GM12891 (cell line): Measurements from ENCODE around the gene KBTBD4.

Experiments
- POLR2A ChIP-seq: IDR thresholded peaks from 2 replicates; pipeline ENCODE4 v1.6.1; 2011; ENCODE audit warnings: low read depth, low read length, control low read depth
- POLR2AphosphoS5 ChIP-seq: IDR thresholded peaks from 2 replicates; pipeline ENCODE4 v1.6.1; 2011; ENCODE audit warnings: low read depth, low read length, control low read depth
- TAF1 ChIP-seq: IDR thresholded peaks from 2 replicates; pipeline ENCODE4 v1.6.1; 2011; ENCODE audit warnings: low read depth, low read length, control low read depth

GRCh38 chr11:47577460-47578041 is 1.2 kb downstream of the KBTBD4 start:
- TF ChIP-seq POLR2A (no peak), POLR2AphosphoS5 (no peak), TAF1 (no peak)
